ENCODE results near the gene LYST.

DNA sequence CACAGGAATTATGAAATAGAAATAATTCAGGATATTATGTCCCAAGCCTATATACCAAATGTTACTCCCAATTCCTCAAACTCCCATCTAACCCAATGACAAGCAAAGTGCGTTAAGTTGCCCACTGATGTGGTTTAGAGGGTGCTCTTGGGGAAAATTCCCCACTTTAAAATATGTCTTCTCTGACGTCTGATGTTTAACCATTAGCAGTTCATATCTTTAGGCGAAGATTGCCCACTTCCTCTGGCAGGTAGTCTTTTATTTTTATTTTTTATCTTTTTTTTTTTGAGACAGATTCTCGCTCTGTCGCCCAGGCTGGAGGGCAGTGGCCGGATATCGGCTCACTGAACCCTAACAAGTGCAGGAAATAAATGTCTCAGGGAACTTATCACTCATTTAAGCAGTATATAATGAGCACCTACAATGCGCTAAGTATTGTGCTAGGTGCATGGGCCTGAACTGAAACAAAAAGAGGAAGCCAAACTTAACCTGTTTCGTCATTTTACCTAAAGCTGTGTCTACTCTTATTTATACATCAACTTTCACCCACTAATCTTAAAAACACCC, 1.3 kb upstream of the LYST start:
- no peak for TF ChIP-seq RELA (IDR thresholded peaks at IDR 0.05; ENCODE audit: borderline replicate concordance, partially characterized antibody)
- no peak for TF ChIP-seq RAD21 (IDR thresholded peaks at IDR 0.05; ENCODE audit: insufficient read depth, low read depth, low read length)
- no peak for TF ChIP-seq CTCF (IDR thresholded peaks at IDR 0.05 in 2 of 3, conservative IDR thresholded peaks at IDR 0.05 in 1 of 3; ENCODE audit: control insufficient read depth in 2 of 3, extremely low read depth in 1 of 3, insufficient read depth in 1 of 3, low read depth in 3 of 3, low read length in 3 of 3)
- no peak for TF ChIP-seq EZH2 (IDR thresholded peaks at IDR 0.05; ENCODE audit: borderline replicate concordance, control insufficient read depth, low read depth, low read length)
- TF ChIP-seq SIN3A (IDR thresholded peaks at IDR 0.05; ENCODE audit: low read depth, low read length): no peak
- peak; percentile 81 to 83; a peak in 2 of 4 replicates for TF ChIP-seq EP300 (IDR thresholded peaks at IDR 0.05; ENCODE audit: borderline replicate concordance in 1 of 2, control insufficient read depth in 1 of 2, low read depth in 2 of 2, low read length in 2 of 2)
